ENCODE measurements around the gene GREB1L. TPM values are rescaled to one million over a fixed set of nuclear protein-coding genes. Genes with fewer than 3 reads are reported as not detected.

GREB1L gene
- total and polyA plus RNA-seq, 2 of the 13 experiments (the other 11 are each of a cell fraction or from before 2014, with no cell fraction given), result 0.17 to 0.66 TPM

DNA sequence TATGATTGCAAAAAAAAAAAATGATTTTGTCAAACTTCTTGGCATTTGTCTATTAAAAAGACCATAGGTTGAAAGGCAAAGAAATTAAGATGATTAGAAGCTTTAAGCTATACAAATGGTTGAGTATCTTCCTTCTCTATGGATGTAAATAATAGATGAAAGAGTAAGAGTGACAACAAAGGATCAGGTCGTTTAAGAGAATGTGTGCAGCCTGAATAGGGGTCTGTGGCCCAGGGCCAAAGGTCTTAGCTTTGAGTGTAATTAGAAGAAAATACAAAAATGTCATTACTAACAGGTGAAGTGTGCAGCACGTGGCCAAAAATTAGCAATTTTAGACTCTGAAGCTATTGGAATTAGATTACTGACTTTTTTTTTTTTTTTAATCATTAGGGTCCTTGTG lies 122.4 kb downstream of the GREB1L start:
- H3K27me3 ChIP-seq (ENCODE audit: control insufficient read depth in 1 of 2, insufficient read depth in 2 of 2, low read length in 2 of 2), result no peaks in the 10 kb centered on the region
- H2AFZ ChIP-seq (ENCODE audit: low read length), result no peak overlapping the region
- H3K79me2 ChIP-seq (ENCODE audit: insufficient read depth, low read length), result no peaks in the 10 kb centered on the region
- H3K36me3 ChIP-seq (replicated peaks in 1 of 2; ENCODE audit: control insufficient read depth in 1 of 2, insufficient read depth in 2 of 2, low read length in 2 of 2), result no peaks in the 10 kb centered on the region
- DNase-seq (ENCODE audit: low spot score) (no peak), FAIRE-seq (no peak), ATAC-seq (no peak)
- no peak overlapping the region for H3K4me2 ChIP-seq (ENCODE audit: low read depth, low read length)
- H3K9me3 ChIP-seq (ENCODE audit: low read length), result no peaks in the 10 kb centered on the region
- POLR2A ChIA-PET, result no interaction called here
- intact Hi-C loops (cut with micrococcal nuclease; ENCODE audit: unreplicated experiment), result no loop called here
- H4K20me1 ChIP-seq (ENCODE audit: insufficient read depth, low read length), result no peaks in the 10 kb centered on the region
- peaks cover 6% of the 10 kb centered on the region; the same call in 1 of the 2 replicates for H3K4me1 ChIP-seq (ENCODE audit: insufficient read depth, low read length)
- 4% methylated on average over 2 of the region's 2 CpGs for WGBS (ENCODE audit: low lambda C conversion rate)
- CTCF ChIA-PET (ENCODE audit: low intra/inter-chr PET ratio, low total read pairs), result no interaction called here
- H3K27ac ChIP-seq (ENCODE audit: extremely low read length, insufficient read depth, low read length), result no peak overlapping the region
- no peak overlapping the region for H3K9ac ChIP-seq (ENCODE audit: insufficient read depth, low read depth, low read length)
- H3K4me3 ChIP-seq (replicated peaks in 1 of 3; ENCODE audit: insufficient read depth in 1 of 3, low read depth in 2 of 3, low read length in 3 of 3), result no peak overlapping the region
- in situ Hi-C loops (cut with HindIII; ENCODE audit: extremely low pct_ligation_motif_present, low pct_unique_long_range_greater_than_20kb), result no loop called here
- BruUV-seq (replicated peaks), result no TSS peak
- TF ChIP-seq PPARG (CRISPR knock-in tag; conservative IDR thresholded peaks at IDR 0.05), result no peak
- TF ChIP-seq, protein P1, sequence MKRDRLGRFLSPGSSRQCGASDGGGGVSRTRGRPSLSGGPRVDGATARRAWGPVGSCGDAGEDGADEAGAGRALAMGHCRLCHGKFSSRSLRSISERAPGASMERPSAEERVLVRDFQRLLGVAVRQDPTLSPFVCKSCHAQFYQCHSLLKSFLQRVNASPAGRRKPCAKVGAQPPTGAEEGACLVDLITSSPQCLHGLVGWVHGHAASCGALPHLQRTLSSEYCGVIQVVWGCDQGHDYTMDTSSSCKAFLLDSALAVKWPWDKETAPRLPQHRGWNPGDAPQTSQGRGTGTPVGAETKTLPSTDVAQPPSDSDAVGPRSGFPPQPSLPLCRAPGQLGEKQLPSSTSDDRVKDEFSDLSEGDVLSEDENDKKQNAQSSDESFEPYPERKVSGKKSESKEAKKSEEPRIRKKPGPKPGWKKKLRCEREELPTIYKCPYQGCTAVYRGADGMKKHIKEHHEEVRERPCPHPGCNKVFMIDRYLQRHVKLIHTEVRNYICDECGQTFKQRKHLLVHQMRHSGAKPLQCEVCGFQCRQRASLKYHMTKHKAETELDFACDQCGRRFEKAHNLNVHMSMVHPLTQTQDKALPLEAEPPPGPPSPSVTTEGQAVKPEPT (CRISPR knock-in tag; IDR thresholded peaks at IDR 0.05; ENCODE audit: low read depth), result no peak

DNA sequence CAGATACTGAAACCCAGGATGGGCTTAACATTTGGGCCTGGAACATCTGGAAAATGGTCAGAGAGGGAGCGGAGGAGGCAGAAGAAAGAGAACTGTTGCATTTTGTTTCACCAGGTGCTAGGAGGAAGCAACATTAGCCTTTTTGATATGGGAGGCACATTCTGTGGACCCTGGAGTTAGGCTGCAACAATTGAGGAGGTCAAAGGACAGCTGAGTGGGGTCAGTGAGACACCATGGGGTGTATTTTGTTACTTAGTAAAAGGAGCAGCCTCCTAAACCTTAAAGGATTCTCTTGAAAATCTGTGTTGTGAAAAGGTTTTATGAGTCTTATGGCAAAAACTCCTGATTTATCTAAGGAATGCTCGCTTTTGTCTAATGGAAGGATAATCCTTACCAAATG lies 124.9 kb downstream of the GREB1L start:
- ChIA-PET POLR2A (no interaction called here), CTCF (ENCODE audit: low intra/inter-chr PET ratio, low total read pairs) (no interaction called here)
- H2AFZ ChIP-seq (ENCODE audit: low read length), result no peak overlapping the region
- ATAC-seq, result no peak
- H3K9ac ChIP-seq (ENCODE audit: insufficient read depth, low read depth, low read length), result no peak overlapping the region
- H3K36me3 ChIP-seq (replicated peaks in 1 of 2; ENCODE audit: control insufficient read depth in 1 of 2, insufficient read depth in 2 of 2, low read length in 2 of 2), result no peaks in the 10 kb centered on the region
- H4K20me1 ChIP-seq (ENCODE audit: insufficient read depth, low read length), result no peaks in the 10 kb centered on the region
- H3K79me2 ChIP-seq (ENCODE audit: insufficient read depth, low read length), result no peaks in the 10 kb centered on the region
- no peak overlapping the region for H3K4me3 ChIP-seq (replicated peaks in 1 of 3; ENCODE audit: insufficient read depth in 1 of 3, low read depth in 2 of 3, low read length in 3 of 3)
- WGBS (ENCODE audit: low lambda C conversion rate), result 26% methylated on average over 2 of the region's 2 CpGs
- in situ Hi-C loops (cut with HindIII; ENCODE audit: extremely low pct_ligation_motif_present, low pct_unique_long_range_greater_than_20kb) (no loop called here), intact Hi-C loops (cut with micrococcal nuclease; ENCODE audit: unreplicated experiment) (no loop called here)
- H3K4me2 ChIP-seq (ENCODE audit: low read depth, low read length), result no peak overlapping the region
- H3K27ac ChIP-seq (ENCODE audit: extremely low read length, insufficient read depth, low read length), result no peak overlapping the region
- H3K27me3 ChIP-seq (ENCODE audit: control insufficient read depth in 1 of 2, insufficient read depth in 2 of 2, low read length in 2 of 2), result no peaks in the 10 kb centered on the region
- FAIRE-seq, result no peak
- BruUV-seq (replicated peaks), result no TSS peak
- H3K9me3 ChIP-seq (ENCODE audit: low read length), result no peaks in the 10 kb centered on the region
- no peak for DNase-seq (ENCODE audit: low spot score)
- H3K4me1 ChIP-seq (ENCODE audit: insufficient read depth, low read length), result peaks cover 6% of the 10 kb centered on the region; the same call in 1 of the 2 replicates
- TF ChIP-seq IRF2 (CRISPR knock-in tag; IDR thresholded peaks at IDR 0.05), result no peak
- TF ChIP-seq, protein P2, sequence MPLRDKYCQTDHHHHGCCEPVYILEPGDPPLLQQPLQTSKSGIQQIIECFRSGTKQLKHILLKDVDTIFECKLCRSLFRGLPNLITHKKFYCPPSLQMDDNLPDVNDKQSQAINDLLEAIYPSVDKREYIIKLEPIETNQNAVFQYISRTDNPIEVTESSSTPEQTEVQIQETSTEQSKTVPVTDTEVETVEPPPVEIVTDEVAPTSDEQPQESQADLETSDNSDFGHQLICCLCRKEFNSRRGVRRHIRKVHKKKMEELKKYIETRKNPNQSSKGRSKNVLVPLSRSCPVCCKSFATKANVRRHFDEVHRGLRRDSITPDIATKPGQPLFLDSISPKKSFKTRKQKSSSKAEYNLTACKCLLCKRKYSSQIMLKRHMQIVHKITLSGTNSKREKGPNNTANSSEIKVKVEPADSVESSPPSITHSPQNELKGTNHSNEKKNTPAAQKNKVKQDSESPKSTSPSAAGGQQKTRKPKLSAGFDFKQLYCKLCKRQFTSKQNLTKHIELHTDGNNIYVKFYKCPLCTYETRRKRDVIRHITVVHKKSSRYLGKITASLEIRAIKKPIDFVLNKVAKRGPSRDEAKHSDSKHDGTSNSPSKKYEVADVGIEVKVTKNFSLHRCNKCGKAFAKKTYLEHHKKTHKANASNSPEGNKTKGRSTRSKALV (CRISPR knock-in tag; IDR thresholded peaks at IDR 0.05), result no peak
- TF ChIP-seq ZNF3 (CRISPR knock-in tag; IDR thresholded peaks at IDR 0.05), result no peak
- no peak for TF ChIP-seq AGO1 (IDR thresholded peaks at IDR 0.05; ENCODE audit: low read depth, low read length, poor library complexity, severe bottlenecking)
- TF ChIP-seq SAP130 (CRISPR knock-in tag; IDR thresholded peaks at IDR 0.05; ENCODE audit: low read depth), result no peak
- no peak for TF ChIP-seq ATM (IDR thresholded peaks at IDR 0.05; ENCODE audit: borderline replicate concordance)
- TF ChIP-seq, protein P3, sequence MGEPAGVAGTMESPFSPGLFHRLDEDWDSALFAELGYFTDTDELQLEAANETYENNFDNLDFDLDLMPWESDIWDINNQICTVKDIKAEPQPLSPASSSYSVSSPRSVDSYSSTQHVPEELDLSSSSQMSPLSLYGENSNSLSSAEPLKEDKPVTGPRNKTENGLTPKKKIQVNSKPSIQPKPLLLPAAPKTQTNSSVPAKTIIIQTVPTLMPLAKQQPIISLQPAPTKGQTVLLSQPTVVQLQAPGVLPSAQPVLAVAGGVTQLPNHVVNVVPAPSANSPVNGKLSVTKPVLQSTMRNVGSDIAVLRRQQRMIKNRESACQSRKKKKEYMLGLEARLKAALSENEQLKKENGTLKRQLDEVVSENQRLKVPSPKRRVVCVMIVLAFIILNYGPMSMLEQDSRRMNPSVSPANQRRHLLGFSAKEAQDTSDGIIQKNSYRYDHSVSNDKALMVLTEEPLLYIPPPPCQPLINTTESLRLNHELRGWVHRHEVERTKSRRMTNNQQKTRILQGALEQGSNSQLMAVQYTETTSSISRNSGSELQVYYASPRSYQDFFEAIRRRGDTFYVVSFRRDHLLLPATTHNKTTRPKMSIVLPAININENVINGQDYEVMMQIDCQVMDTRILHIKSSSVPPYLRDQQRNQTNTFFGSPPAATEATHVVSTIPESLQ (CRISPR knock-in tag; conservative IDR thresholded peaks at IDR 0.05), result no peak
- TF ChIP-seq, protein P4, sequence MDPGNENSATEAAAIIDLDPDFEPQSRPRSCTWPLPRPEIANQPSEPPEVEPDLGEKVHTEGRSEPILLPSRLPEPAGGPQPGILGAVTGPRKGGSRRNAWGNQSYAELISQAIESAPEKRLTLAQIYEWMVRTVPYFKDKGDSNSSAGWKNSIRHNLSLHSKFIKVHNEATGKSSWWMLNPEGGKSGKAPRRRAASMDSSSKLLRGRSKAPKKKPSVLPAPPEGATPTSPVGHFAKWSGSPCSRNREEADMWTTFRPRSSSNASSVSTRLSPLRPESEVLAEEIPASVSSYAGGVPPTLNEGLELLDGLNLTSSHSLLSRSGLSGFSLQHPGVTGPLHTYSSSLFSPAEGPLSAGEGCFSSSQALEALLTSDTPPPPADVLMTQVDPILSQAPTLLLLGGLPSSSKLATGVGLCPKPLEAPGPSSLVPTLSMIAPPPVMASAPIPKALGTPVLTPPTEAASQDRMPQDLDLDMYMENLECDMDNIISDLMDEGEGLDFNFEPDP (CRISPR knock-in tag; conservative IDR thresholded peaks at IDR 0.05), result no peak
- TF ChIP-seq ZIK1 (CRISPR knock-in tag; IDR thresholded peaks at IDR 0.05; ENCODE audit: borderline replicate concordance, low read depth), result no peak
- TF ChIP-seq ERF (CRISPR knock-in tag; IDR thresholded peaks at IDR 0.05), result no peak
- TF ChIP-seq TGIF2 (CRISPR knock-in tag; IDR thresholded peaks at IDR 0.05), result no peak

Data from HepG2 (cell line).